Kidney (tissue), 14 donors: Measurements from ENCODE around the gene RAI1. TPM values are rescaled to one million over a fixed set of nuclear protein-coding genes. Genes with fewer than 3 reads are reported as not detected.

Experiments used
- DNase-seq, 5 donors: peaks; one replicate each; pipeline ENCODE4 v3.0.0-alpha.2; 2013 to 2020
- FAIRE-seq: peaks from 2 replicates; lab custom pipeline; 2012; peaks lifted over from hg19 to GRCh38; lab: Jason Lieb, UNC
- H3K27ac ChIP-seq, 2 donors: one replicate each; pipeline ENCODE4 v1.7.0; 2013; ENCODE audit warnings: low read depth in 2 of 2, low read length in 2 of 2, inconsistent platforms in 1 of 2
- H3K27me3 ChIP-seq: one replicate; pipeline ENCODE4 v1.7.1; 2013; ENCODE audit warnings: low read length, inconsistent platforms; ENCODE audit not compliant: control insufficient read depth, insufficient read depth
- H3K36me3 ChIP-seq, 3 donors: one replicate each; pipeline versions ENCODE4 v1.7.0 to v1.7.1; 2013; ENCODE audit warnings: low read length in 3 of 3, control low read depth in 1 of 3, inconsistent platforms in 1 of 3; ENCODE audit not compliant: insufficient read depth in 3 of 3, control insufficient read depth in 2 of 3
- H3K4me1 ChIP-seq, 3 donors: one replicate each; pipeline versions ENCODE4 v1.7.0 to v1.7.1; 2013; ENCODE audit warnings: low read length in 3 of 3, inconsistent platforms in 1 of 3, low read depth in 1 of 3; ENCODE audit not compliant: control insufficient read depth in 2 of 3, insufficient read depth in 2 of 3
- H3K4me3 ChIP-seq, 3 donors: one replicate each; pipeline versions ENCODE4 v1.7.0 to v1.8.1; 2013; ENCODE audit warnings: low read length in 3 of 3, control low read depth in 1 of 3, inconsistent platforms in 1 of 3
- H3K9ac ChIP-seq, 3 donors: one replicate each; pipeline versions ENCODE4 v1.7.0 to v1.7.1; 2013; ENCODE audit warnings: low read length in 3 of 3, control low read depth in 1 of 3, inconsistent platforms in 1 of 3
- H3K9me3 ChIP-seq, 3 donors: one replicate each; pipeline versions ENCODE4 v1.7.0 to v1.7.1; 2013; ENCODE audit warnings: low read length in 3 of 3, control low read depth in 1 of 3, inconsistent platforms in 1 of 3; ENCODE audit not compliant: control insufficient read depth in 2 of 3, insufficient read depth in 1 of 3
- intact Hi-C: fragments of 100-400 bp; cut with DNase I; formaldehyde crosslinking; loops from one replicate; pipeline ENCODE4 v1.11.1; 2022
- polyA plus RNA-seq: library from polyadenylated mRNA; stranded (reverse); fragments of 350-450 nt; fragmentation: Illumina TruSeq; extraction: RNeasy Lipid Tissue Mini Kit (QIAGEN cat#74804); gene quantifications from one replicate; pipeline ENCODE4 v1.2.3, GENCODE V29; 2014; ENCODE audit warnings: low read depth, low replicate concordance; ENCODE audit not compliant: insufficient read depth
- total RNA-seq: library from RNA; stranded (reverse); fragmentation: NEBNext Ultra II Directional; extraction: Animal tissue kit (Norgen Biotek cat#: 25700); gene quantifications from one replicate; pipeline ENCODE4 v1.2.1, GENCODE V29; 2021
- TF ChIP-seq, protein P1 (sequence below): IDR thresholded peaks from 3 replicates; pipeline ENCODE4 v1.5.1; 2012; ENCODE audit warnings: mild to moderate bottlenecking, moderate library complexity, borderline replicate concordance; ENCODE audit not compliant: insufficient read depth; ENCODE audit errors: extremely low read depth
- donor health status: control.
- donor health status: control.
- donor health status: control.
- donor health status: control.
- donor health status: control.
- donor health status: DM: yes; HTN: yes; CAD: no.
- donor health status: Normal renal cell carcinoma (clear cell type).

RAI1 gene
- total and polyA plus RNA-seq, 2 donors from 2014 or later, result 6.7 to 50.5 TPM

DNA sequence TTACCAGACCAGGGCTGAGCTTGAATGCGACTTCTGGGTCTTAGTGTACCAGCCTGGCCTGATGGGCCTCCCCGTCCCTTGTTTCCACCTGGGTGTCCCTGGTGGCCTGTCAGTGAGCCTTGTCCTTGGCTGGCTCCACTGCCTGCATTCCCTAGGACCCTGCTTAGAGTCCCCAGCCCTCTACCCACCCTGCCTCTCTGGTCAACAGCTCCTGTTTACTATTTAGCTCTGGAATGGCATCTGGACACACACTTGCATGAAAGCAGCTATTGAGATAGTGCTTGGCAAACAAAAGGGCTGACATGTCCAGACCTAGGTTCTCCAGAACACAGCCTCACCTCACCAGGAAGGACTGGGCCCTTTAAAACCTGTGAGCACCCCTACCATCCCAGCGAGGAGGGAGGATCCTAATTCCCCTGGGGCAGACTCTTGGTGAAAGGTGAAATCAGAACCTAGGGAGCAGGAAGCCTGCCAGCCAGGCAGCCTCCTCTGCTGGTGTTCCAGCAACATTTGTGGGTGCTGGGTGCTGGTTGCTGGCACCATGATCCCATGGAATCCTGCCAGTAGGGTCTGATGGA, 38.8 kb downstream of the RAI1 start:
- FAIRE-seq, result no peak
- Histone ChIP-seq H3K4me3 (no peak overlapping the region), H3K27me3 (no peaks in the 10 kb centered on the region), H3K4me1 (peaks cover 0 to 11% (median 0%) of the 10 kb centered on the region in 3 donors), H3K36me3 (no peaks in the 10 kb centered on the region), H3K9me3 (no peaks in the 10 kb centered on the region), H3K9ac (no peak overlapping the region), H3K27ac (no peak overlapping the region)
- no peak for DNase-seq
- intact Hi-C loops, result no loop called here
- TF ChIP-seq, protein P1, sequence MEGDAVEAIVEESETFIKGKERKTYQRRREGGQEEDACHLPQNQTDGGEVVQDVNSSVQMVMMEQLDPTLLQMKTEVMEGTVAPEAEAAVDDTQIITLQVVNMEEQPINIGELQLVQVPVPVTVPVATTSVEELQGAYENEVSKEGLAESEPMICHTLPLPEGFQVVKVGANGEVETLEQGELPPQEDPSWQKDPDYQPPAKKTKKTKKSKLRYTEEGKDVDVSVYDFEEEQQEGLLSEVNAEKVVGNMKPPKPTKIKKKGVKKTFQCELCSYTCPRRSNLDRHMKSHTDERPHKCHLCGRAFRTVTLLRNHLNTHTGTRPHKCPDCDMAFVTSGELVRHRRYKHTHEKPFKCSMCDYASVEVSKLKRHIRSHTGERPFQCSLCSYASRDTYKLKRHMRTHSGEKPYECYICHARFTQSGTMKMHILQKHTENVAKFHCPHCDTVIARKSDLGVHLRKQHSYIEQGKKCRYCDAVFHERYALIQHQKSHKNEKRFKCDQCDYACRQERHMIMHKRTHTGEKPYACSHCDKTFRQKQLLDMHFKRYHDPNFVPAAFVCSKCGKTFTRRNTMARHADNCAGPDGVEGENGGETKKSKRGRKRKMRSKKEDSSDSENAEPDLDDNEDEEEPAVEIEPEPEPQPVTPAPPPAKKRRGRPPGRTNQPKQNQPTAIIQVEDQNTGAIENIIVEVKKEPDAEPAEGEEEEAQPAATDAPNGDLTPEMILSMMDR, result no peak

DNA sequence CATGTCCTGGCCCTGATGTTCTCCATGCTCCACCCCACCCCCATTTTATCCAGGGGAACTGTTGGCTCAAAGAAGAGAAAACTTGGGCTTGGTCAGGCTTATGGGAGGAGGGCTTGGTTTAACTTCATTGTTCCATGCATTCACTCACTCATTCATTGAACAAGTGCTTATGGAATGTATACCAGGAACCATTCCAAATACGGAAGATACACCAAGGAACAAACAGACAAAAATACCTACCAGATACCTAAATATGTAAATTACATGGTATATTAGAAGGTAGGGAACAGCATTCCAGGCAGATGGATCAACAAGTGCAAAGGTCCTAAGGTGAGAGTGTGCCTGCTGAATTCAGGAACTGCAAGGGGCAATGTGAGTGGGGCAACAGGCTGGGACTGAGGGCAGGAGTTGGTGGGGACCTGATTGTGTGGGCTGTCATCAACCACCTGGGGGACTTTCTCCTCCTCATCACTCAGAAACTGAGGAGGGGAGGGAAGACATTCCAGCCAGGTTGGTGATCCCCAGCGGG, 39.9 kb downstream of the RAI1 start:
- intact Hi-C loops, result no loop called here
- TF ChIP-seq, protein P1, result no peak
- peaks cover 0 to 13% (median 0%) of the 10 kb centered on the region in 3 donors for H3K4me1 ChIP-seq
- no peaks in the 10 kb centered on the region for H3K36me3 ChIP-seq
- FAIRE-seq, result no peak
- H3K9me3 ChIP-seq, result no peaks in the 10 kb centered on the region
- no peak overlapping the region for H3K4me3 ChIP-seq
- H3K9ac ChIP-seq, result no peak overlapping the region
- H3K27ac ChIP-seq, result no peak overlapping the region
- DNase-seq, result no peak
- no peaks in the 10 kb centered on the region for H3K27me3 ChIP-seq

GRCh38 chr17:17722081-17722905, 41.0 kb downstream of the RAI1 start:
- H3K36me3 ChIP-seq, result no peaks in the 10 kb centered on the region
- no peak overlapping the region for H3K9ac ChIP-seq
- no peak overlapping the region for H3K27ac ChIP-seq
- no peak for FAIRE-seq
- H3K4me3 ChIP-seq, result no peak overlapping the region
- peak in 4 of 5 donors; percentile 66 to 88 (median 71) for DNase-seq
- no peaks in the 10 kb centered on the region for H3K27me3 ChIP-seq
- TF ChIP-seq, protein P1, result no peak
- intact Hi-C loops, result no loop called here
- H3K4me1 ChIP-seq, result peaks cover 0 to 8% (median 0%) of the 10 kb centered on the region in 3 donors
- no peaks in the 10 kb centered on the region for H3K9me3 ChIP-seq
